Measurements from ENCODE around the gene TTC13.

- TF ChIP-seq CTCF (IDR thresholded peaks at IDR 0.05) (no peak), POLR2A (IDR thresholded peaks at IDR 0.05; ENCODE audit: low read depth) (no peak)
Measured at GRCh38 chr1:230950404-230950803, 28.3 kb downstream of the TTC13 start.
